Neuronal stem cell (in vitro differentiated cells): Measurements from ENCODE around the gene HDGFL3.
"Not testable (repeated sequence)": the region's sequence is repeated elsewhere in the genome, so short reads cannot be mapped to it uniquely, and the experiment has no call there.

ENCODE experiments used
- DNase-seq: peaks from one replicate; pipeline ENCODE4 v3.0.0-alpha.2; 2013; ENCODE audit warnings: low spot score
- H2AFZ ChIP-seq: one replicate; pipeline ENCODE4 v1.6.1; 2013; ENCODE audit warnings: mild to moderate bottlenecking, low read length, inconsistent platforms
- H2AK5ac ChIP-seq: 2 replicates; pipeline ENCODE4 v1.6.1; 2013; ENCODE audit warnings: low read depth, mild to moderate bottlenecking, inconsistent platforms, low read length, moderate library complexity, mixed read lengths
- H2BK120ac ChIP-seq: 2 replicates; pipeline ENCODE4 v1.6.1; 2013; ENCODE audit warnings: low read depth, mild to moderate bottlenecking, inconsistent platforms, low read length, moderate library complexity, mixed read lengths
- H2BK12ac ChIP-seq: one replicate; pipeline ENCODE4 v1.6.1; 2013; ENCODE audit warnings: low read length, inconsistent platforms
- H2BK15ac ChIP-seq: 2 replicates; pipeline ENCODE4 v1.6.1; 2013; ENCODE audit warnings: mild to moderate bottlenecking, low read length, inconsistent platforms, mixed read lengths
- H2BK5ac ChIP-seq: one replicate; pipeline ENCODE4 v1.6.1; 2013; ENCODE audit warnings: inconsistent platforms, mild to moderate bottlenecking, low read length, moderate library complexity
- H3K14ac ChIP-seq: one replicate; pipeline ENCODE4 v1.6.1; 2013; ENCODE audit warnings: low read length, inconsistent platforms
- H3K18ac ChIP-seq: 2 replicates; pipeline ENCODE4 v1.6.1; 2013; ENCODE audit warnings: low read length, inconsistent platforms
- H3K23ac ChIP-seq: 2 replicates; pipeline ENCODE4 v1.6.1; 2013; ENCODE audit warnings: low read depth, mild to moderate bottlenecking, mixed read lengths, low read length, inconsistent platforms; ENCODE audit not compliant: poor library complexity
- H3K27ac ChIP-seq: replicated peaks from 3 replicates; pipeline ENCODE4 v1.5.1; 2013; ENCODE audit warnings: low read length, inconsistent platforms
- H3K27me3 ChIP-seq, 3 experiments: 2 replicates each; pipeline ENCODE4 v1.6.1; 2013; ENCODE audit warnings: low read length in 3 of 3, mild to moderate bottlenecking in 2 of 3, inconsistent platforms in 1 of 3, low read depth in 1 of 3, mixed read lengths in 1 of 3, moderate library complexity in 1 of 3; ENCODE audit not compliant: control insufficient read depth in 3 of 3, insufficient read depth in 3 of 3
- H3K36me3 ChIP-seq, 2 donors: replicated peaks in 1 of 2; 2 replicates each; pipeline ENCODE4 v1.6.1; 2013; ENCODE audit warnings: low read length in 2 of 2; ENCODE audit not compliant: control insufficient read depth in 2 of 2, insufficient read depth in 2 of 2
- H3K4ac ChIP-seq: 2 replicates; pipeline ENCODE4 v1.6.1; 2013; ENCODE audit warnings: inconsistent platforms, mild to moderate bottlenecking, low read length, moderate library complexity
- H3K4me1 ChIP-seq, 2 donors: 1 replicate in 1 of 2; 2 replicates in 1 of 2; pipeline ENCODE4 v1.6.1; 2013; ENCODE audit warnings: low read length in 2 of 2, low read depth in 1 of 2; ENCODE audit not compliant: control insufficient read depth in 2 of 2, insufficient read depth in 1 of 2
- H3K4me2 ChIP-seq: one replicate; pipeline ENCODE4 v1.6.1; 2013; ENCODE audit warnings: mild to moderate bottlenecking, low read length, inconsistent platforms; ENCODE audit not compliant: insufficient read depth, poor library complexity, severe bottlenecking
- H3K4me3 ChIP-seq, 2 donors: 2 replicates each; pipeline ENCODE4 v1.5.1; 2013; ENCODE audit warnings: low read length in 2 of 2, mild to moderate bottlenecking in 2 of 2, inconsistent platforms in 1 of 2, moderate library complexity in 1 of 2
- H3K79me1 ChIP-seq: one replicate; pipeline ENCODE4 v1.6.1; 2013; ENCODE audit warnings: low read depth, mild to moderate bottlenecking, inconsistent platforms, low read length, moderate library complexity
- H3K9ac ChIP-seq: one replicate; pipeline ENCODE4 v1.6.1; 2013; ENCODE audit warnings: mild to moderate bottlenecking, low read depth, low read length, inconsistent platforms; ENCODE audit not compliant: poor library complexity
- H3K9me3 ChIP-seq, 2 donors: replicated peaks in 1 of 2; 2 replicates each; pipeline versions ENCODE3 to v1.6.1; 2013; ENCODE audit warnings: low read length in 2 of 2, mild to moderate bottlenecking in 2 of 2, inconsistent platforms in 1 of 2, low read depth in 1 of 2, mixed read lengths in 1 of 2, moderate library complexity in 1 of 2; ENCODE audit not compliant: control insufficient read depth in 2 of 2, insufficient read depth in 1 of 2
- H4K8ac ChIP-seq: one replicate; pipeline ENCODE4 v1.6.1; 2013; ENCODE audit warnings: low read depth, mild to moderate bottlenecking, inconsistent platforms, low read length, moderate library complexity
- H4K91ac ChIP-seq: one replicate; pipeline ENCODE4 v1.6.1; 2013; ENCODE audit warnings: low read length, low read depth, mild to moderate bottlenecking, inconsistent platforms; ENCODE audit not compliant: poor library complexity
- WGBS, 2 donors: extraction: QIAGEN DNeasy Blood & Tissue Kit; methylation state at CpG; one replicate each; pipeline ENCODE4 v1.1.7; 2013; ENCODE audit warnings: missing lambda C conversion rate in 2 of 2, mixed read lengths in 1 of 2; ENCODE audit not compliant: insufficient read length in 2 of 2, insufficient replicate concordance in 1 of 2; ENCODE audit errors: extremely low coverage in 2 of 2; 5-methylcytosine and 5-hydroxymethylcytosine counted together

Gene HDGFL3

GRCh38 chr15:83178390-83178789 lies 29.2 kb downstream of the HDGFL3 start:
- Histone ChIP-seq H3K4me3 (no peak overlapping the region), H3K27me3 (no peaks in the 10 kb centered on the region), H2AK5ac (no peak overlapping the region), H3K27ac (no peak overlapping the region), H3K14ac (no peak overlapping the region), H3K9me3 (peaks cover 0 to 5% of the 10 kb centered on the region in 2 donors), H2BK120ac (no peak overlapping the region), H3K4me1 (no peaks in the 10 kb centered on the region), H4K8ac (no peak overlapping the region), H4K91ac (no peak overlapping the region), H2BK5ac (no peak overlapping the region), H2AFZ (no peak overlapping the region), H3K4ac (no peak overlapping the region), H2BK12ac (no peak overlapping the region), H3K4me2 (no peak overlapping the region), H3K36me3 (peaks cover 0 to 20% of the 10 kb centered on the region in 2 donors), H3K79me1 (peaks cover 3% of the 10 kb centered on the region), H3K9ac (no peak overlapping the region), H2BK15ac (no peak overlapping the region), H3K18ac (no peak overlapping the region), H3K23ac (no peak overlapping the region)
- WGBS, 2 donors: no CpG with 5 or more reads among the region's 2 CpGs
- no peak for DNase-seq

- Histone ChIP-seq H2BK15ac (no peak overlapping the region), H4K8ac (no peak overlapping the region), H3K9ac (no peak overlapping the region), H2BK12ac (no peak overlapping the region), H3K79me1 (peaks cover 2% of the 10 kb centered on the region), H3K18ac (no peak overlapping the region), H3K23ac (no peak overlapping the region), H3K4me2 (no peak overlapping the region), H2BK5ac (no peak overlapping the region), H3K27ac (no peak overlapping the region), H3K4me3 (no peak overlapping the region), H2BK120ac (no peak overlapping the region), H4K91ac (no peak overlapping the region), H2AFZ (no peak overlapping the region), H3K14ac (no peak overlapping the region), H2AK5ac (no peak overlapping the region), H3K36me3 (peaks cover 0 to 25% of the 10 kb centered on the region in 2 donors), H3K4me1 (no peaks in the 10 kb centered on the region), H3K27me3 (no peaks in the 10 kb centered on the region), H3K9me3 (peaks cover 0 to 22% of the 10 kb centered on the region in 2 donors), H3K4ac (no peak overlapping the region)
- WGBS, 2 donors: no CpG with 5 or more reads among the region's 1 CpG
- DNase-seq: no peak
These were observed 32.7 kb downstream of the HDGFL3 start for GRCh38 chr15:83174891-83175290.

GRCh38 chr15:83170474-83171165 lies 37.0 kb downstream of the HDGFL3 start:
- Histone ChIP-seq H3K4ac (no peak overlapping the region), H3K4me2 (no peak overlapping the region), H4K8ac (no peak overlapping the region), H2BK5ac (no peak overlapping the region), H3K27ac (no peak overlapping the region), H3K9ac (no peak overlapping the region), H3K27me3 (no peaks in the 10 kb centered on the region), H3K79me1 (peaks cover 4% of the 10 kb centered on the region), H2BK15ac (no peak overlapping the region), H2AFZ (no peak overlapping the region), H3K36me3 (peaks cover 2 to 18% of the 10 kb centered on the region in 2 donors), H3K23ac (no peak overlapping the region), H2BK12ac (no peak overlapping the region), H3K4me3 (no peak overlapping the region), H3K14ac (no peak overlapping the region), H2BK120ac (no peak overlapping the region), H3K9me3 (peaks cover 2 to 50% of the 10 kb centered on the region in 2 donors), H4K91ac (no peak overlapping the region), H3K4me1 (no peaks in the 10 kb centered on the region), H3K18ac (no peak overlapping the region), H2AK5ac (no peak overlapping the region)
- no peak for DNase-seq
- no CpG with 5 or more reads among the region's 4 CpGs for WGBS, 2 donors

GRCh38 chr15:83169576-83169975 lies 38.0 kb downstream of the HDGFL3 start:
- not testable (repeated sequence) for H4K8ac ChIP-seq, H3K9ac ChIP-seq, H3K14ac ChIP-seq, H3K79me1 ChIP-seq, H2BK12ac ChIP-seq, H3K4me3 ChIP-seq, H2BK5ac ChIP-seq, H3K4me1 ChIP-seq, H2BK15ac ChIP-seq, H2AFZ ChIP-seq, H2AK5ac ChIP-seq, H4K91ac ChIP-seq, H2BK120ac ChIP-seq, H3K4me2 ChIP-seq, H3K27ac ChIP-seq, H3K23ac ChIP-seq, H3K4ac ChIP-seq, DNase-seq, H3K18ac ChIP-seq, H3K27me3 ChIP-seq
- no CpG with 5 or more reads among the region's 5 CpGs for WGBS, 2 donors
- Histone ChIP-seq H3K9me3 (peaks cover 2 to 51% of the 10 kb centered on the region in 2 donors), H3K36me3 (peaks cover 2 to 18% of the 10 kb centered on the region in 2 donors)
